Ishikawa (cell line): ENCODE measurements around the gene MYH3.

ENCODE experiments used
- CEBPB ChIP-seq: IDR thresholded peaks from 2 replicates; pipeline ENCODE4 v1.6.1; 2012
- CREB1 ChIP-seq: IDR thresholded peaks from 2 replicates; pipeline ENCODE4 v1.6.1; 2012; ENCODE audit warnings: low read depth
- EGR1 ChIP-seq: IDR thresholded peaks from 2 replicates; pipeline ENCODE4 v1.6.1; 2012
- EP300 ChIP-seq: IDR thresholded peaks from 2 replicates; pipeline ENCODE4 v1.6.1; 2012; ENCODE audit warnings: borderline replicate concordance
- FOXM1 ChIP-seq: IDR thresholded peaks from 2 replicates; pipeline ENCODE4 v1.6.1; 2012; ENCODE audit warnings: low read depth, borderline replicate concordance
- MAX ChIP-seq: IDR thresholded peaks from 2 replicates; pipeline ENCODE4 v1.6.1; 2012
- NFIC ChIP-seq: IDR thresholded peaks from 2 replicates; pipeline ENCODE4 v1.6.1; 2012
- RAD21 ChIP-seq: IDR thresholded peaks from 2 replicates; pipeline ENCODE4 v1.6.1; 2012; ENCODE audit warnings: low read depth
- REST ChIP-seq: IDR thresholded peaks from 2 replicates; pipeline ENCODE4 v1.6.1; 2012; ENCODE audit warnings: low read depth, mild to moderate bottlenecking
- TAF1 ChIP-seq: IDR thresholded peaks from 2 replicates; pipeline ENCODE4 v1.6.1; 2012; ENCODE audit warnings: low read depth, mild to moderate bottlenecking
- TCF12 ChIP-seq: IDR thresholded peaks from 2 replicates; pipeline ENCODE4 v1.6.1; 2012; ENCODE audit warnings: low read depth
- TEAD4 ChIP-seq: IDR thresholded peaks from 2 replicates; pipeline ENCODE4 v1.6.1; 2012
- USF1 ChIP-seq: IDR thresholded peaks from 2 replicates; pipeline ENCODE4 v1.6.1; 2012
- YY1 ChIP-seq: IDR thresholded peaks from 2 replicates; pipeline ENCODE4 v1.6.1; 2012; ENCODE audit warnings: low read depth
- ZBTB7A ChIP-seq: IDR thresholded peaks from 2 replicates; pipeline ENCODE4 v1.6.1; 2012; ENCODE audit warnings: low read depth

The MYH3 gene

GRCh38 chr17:10657148-10657547 lies at the start of gene MYH3:
TSS of gene MYH3 (minus strand) at chr17:10657309. CDS start at chr17:10655064, 2,245 bp downstream.
- TF ChIP-seq CREB1 (no peak), TAF1 (no peak), TEAD4 (no peak), CEBPB (no peak), EGR1 (no peak), TCF12 (no peak), ZBTB7A (no peak), YY1 (no peak), EP300 (no peak)

GRCh38 chr17:10705727-10706126 lies 48.6 kb upstream of the MYH3 start:
- TF ChIP-seq MAX (no peak), TAF1 (no peak), EP300 (no peak), REST (no peak), ZBTB7A (no peak), CEBPB (no peak), EGR1 (no peak), FOXM1 (no peak), YY1 (no peak), TEAD4 (no peak), RAD21 (no peak), NFIC (no peak), USF1 (no peak), CREB1 (no peak), TCF12 (no peak)

GRCh38 chr17:10702574-10702973 lies 45.5 kb upstream of the MYH3 start:
- TF ChIP-seq CEBPB (no peak), ZBTB7A (no peak), TEAD4 (no peak), YY1 (no peak)

GRCh38 chr17:10699856-10700255 lies 42.7 kb upstream of the MYH3 start:
- TF ChIP-seq RAD21 (no peak), USF1 (no peak), MAX (no peak), FOXM1 (no peak)

- TF ChIP-seq ZBTB7A, result no peak
- TF ChIP-seq REST, result no peak
- TF ChIP-seq NFIC, result no peak
- no peak for TF ChIP-seq TEAD4
- TF ChIP-seq EP300, result no peak
- TF ChIP-seq YY1, result no peak
Measured at GRCh38 chr17:10698096-10698818, 41.1 kb upstream of the MYH3 start.

- TF ChIP-seq CREB1 (no peak), TCF12 (peak; percentile 54), NFIC (no peak), YY1 (peak; percentile 82), EP300 (no peak), ZBTB7A (peak; percentile 89), USF1 (peak; percentile 5; the same call in 1 of the 2 replicates), TAF1 (peak; percentile 93), REST (no peak), FOXM1 (no peak), TEAD4 (no peak), CEBPB (no peak), EGR1 (no peak), RAD21 (no peak), MAX (peak; percentile 80)
Measured at GRCh38 chr17:10697092-10698081, 40.3 kb upstream of the MYH3 start, which contains the start of the genes ADPRM and SCO1. TSS of gene ADPRM (plus strand) at chr17:10697594. CDS start at chr17:10704927, 7,333 bp downstream. TSS of gene SCO1 (minus strand) at chr17:10697533. CDS start at chr17:10697507, 26 bp downstream.
